Uterus (tissue), 2 donors: ENCODE measurements around the gene ZNF629.

ENCODE experiments used
- POLR2A ChIP-seq, 2 donors: fragments of 450-650 bp; IDR thresholded peaks; one replicate each; pipeline ENCODE4 v1.6.1; 2016; ENCODE audit warnings: antibody characterized with exemption in 2 of 2, mild to moderate bottlenecking in 1 of 2, moderate library complexity in 1 of 2
- TF ChIP-seq, protein P1 (sequence below), 4 experiments: fragments of 200-600 bp in 2 of 4; fragments of 450-650 bp in 2 of 4; sonication (generic) in 2 of 4; IDR thresholded peaks; one replicate each; pipeline ENCODE4 v1.5.1; 2016 to 2019; ENCODE audit warnings: antibody characterized with exemption in 4 of 4, mild to moderate bottlenecking in 2 of 4, moderate library complexity in 1 of 4

DNA sequence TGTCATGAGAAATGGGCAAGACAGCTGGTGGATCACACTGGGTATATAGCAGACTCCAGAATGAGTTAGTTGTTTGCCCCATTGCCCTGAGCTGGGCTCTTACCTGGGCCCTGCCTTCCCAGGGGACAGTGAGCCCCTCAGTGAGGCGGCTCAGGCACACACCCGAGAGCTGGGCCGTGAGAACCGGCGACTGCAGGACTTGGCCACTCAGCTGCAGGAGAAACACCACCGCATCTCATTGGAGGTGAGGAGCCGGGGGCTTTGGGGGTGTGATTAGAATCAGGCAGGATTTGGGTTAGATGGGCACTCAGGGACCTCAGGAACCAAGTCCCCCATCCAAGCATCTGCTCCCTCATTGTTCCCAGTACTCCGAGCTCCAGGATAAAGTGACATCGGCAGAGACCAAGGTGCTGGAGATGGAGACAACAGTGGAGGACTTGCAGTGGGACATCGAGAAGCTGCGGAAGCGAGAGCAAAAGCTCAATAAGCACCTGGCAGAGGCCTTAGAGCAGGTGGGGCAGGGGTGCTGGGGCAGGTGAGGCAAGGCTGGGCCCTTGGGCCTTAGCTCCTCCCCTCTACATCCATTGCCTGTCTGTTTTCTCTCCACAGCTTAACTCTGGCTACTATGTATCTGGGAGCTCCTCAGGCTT is 22.1 kb downstream of the ZNF629 start:
- TF ChIP-seq, protein P1, sequence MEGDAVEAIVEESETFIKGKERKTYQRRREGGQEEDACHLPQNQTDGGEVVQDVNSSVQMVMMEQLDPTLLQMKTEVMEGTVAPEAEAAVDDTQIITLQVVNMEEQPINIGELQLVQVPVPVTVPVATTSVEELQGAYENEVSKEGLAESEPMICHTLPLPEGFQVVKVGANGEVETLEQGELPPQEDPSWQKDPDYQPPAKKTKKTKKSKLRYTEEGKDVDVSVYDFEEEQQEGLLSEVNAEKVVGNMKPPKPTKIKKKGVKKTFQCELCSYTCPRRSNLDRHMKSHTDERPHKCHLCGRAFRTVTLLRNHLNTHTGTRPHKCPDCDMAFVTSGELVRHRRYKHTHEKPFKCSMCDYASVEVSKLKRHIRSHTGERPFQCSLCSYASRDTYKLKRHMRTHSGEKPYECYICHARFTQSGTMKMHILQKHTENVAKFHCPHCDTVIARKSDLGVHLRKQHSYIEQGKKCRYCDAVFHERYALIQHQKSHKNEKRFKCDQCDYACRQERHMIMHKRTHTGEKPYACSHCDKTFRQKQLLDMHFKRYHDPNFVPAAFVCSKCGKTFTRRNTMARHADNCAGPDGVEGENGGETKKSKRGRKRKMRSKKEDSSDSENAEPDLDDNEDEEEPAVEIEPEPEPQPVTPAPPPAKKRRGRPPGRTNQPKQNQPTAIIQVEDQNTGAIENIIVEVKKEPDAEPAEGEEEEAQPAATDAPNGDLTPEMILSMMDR (IDR thresholded peaks at IDR 0.05), result no peak
- no peak for TF ChIP-seq POLR2A (IDR thresholded peaks at IDR 0.05)
